Suprapubic skin (tissue), 4 donors: ENCODE measurements around the gene CPPED1. TPM values are rescaled to one million over a fixed set of nuclear protein-coding genes. Genes with fewer than 3 reads are reported as not detected.
"Not testable (repeated sequence)": the region's sequence is repeated elsewhere in the genome, so short reads cannot be mapped to it uniquely, and the experiment has no call there.

ENCODE experiments used
- DNase-seq, 2 donors: peaks; one replicate each; pipeline ENCODE4 v3.0.0-alpha.2; 2019; ENCODE audit warnings: low spot score in 2 of 2
- H3K27ac ChIP-seq: fragments of 200-600 bp; sonication (generic); one replicate; pipeline ENCODE4 v1.5.1; 2019
- H3K27me3 ChIP-seq: fragments of 200-600 bp; sonication (generic); one replicate; pipeline ENCODE4 v1.5.1; 2019
- H3K36me3 ChIP-seq: fragments of 200-600 bp; sonication (generic); one replicate; pipeline ENCODE4 v1.5.1; 2019
- H3K4me1 ChIP-seq: fragments of 200-600 bp; sonication (generic); one replicate; pipeline ENCODE4 v1.5.1; 2019
- H3K4me3 ChIP-seq: fragments of 200-600 bp; sonication (generic); one replicate; pipeline ENCODE4 v1.5.1; 2019; ENCODE audit warnings: mild to moderate bottlenecking
- H3K9me3 ChIP-seq: fragments of 200-600 bp; sonication (generic); one replicate; pipeline ENCODE4 v1.5.1; 2019
- EP300 ChIP-seq: sonication (generic); formaldehyde crosslinking; IDR thresholded peaks from one replicate; pipeline ENCODE4 v1.6.1; 2017; ENCODE audit warnings: antibody characterized with exemption
- POLR2A ChIP-seq, 2 donors: fragments of 450-650 bp; IDR thresholded peaks; one replicate each; pipeline ENCODE4 v1.6.1; 2017; ENCODE audit warnings: antibody characterized with exemption in 2 of 2, mild to moderate bottlenecking in 2 of 2, moderate library complexity in 2 of 2
- POLR2AphosphoS5 ChIP-seq, 3 donors: sonication (generic); formaldehyde crosslinking; IDR thresholded peaks; one replicate each; pipeline ENCODE4 v1.6.1; 2017; ENCODE audit warnings: antibody characterized with exemption in 3 of 3
- WGBS: methylation state at CpG from one replicate; pipeline ENCODE4 v1.1.5; 2018; 5-methylcytosine and 5-hydroxymethylcytosine counted together
- total RNA-seq, 4 donors: library from RNA; depleted of rRNA; stranded (reverse); fragments of >200 nt; gene quantifications; one replicate each; pipeline ENCODE4 v1.1.0, GENCODE V29; 2016
- TF ChIP-seq, protein P1 (sequence below), 2 donors: fragments of 200-600 bp in 1 of 2; fragments of 450-650 bp in 1 of 2; sonication (generic) in 1 of 2; IDR thresholded peaks; one replicate each; pipeline ENCODE4 v1.5.1; 2016 to 2019; ENCODE audit warnings: antibody characterized with exemption in 2 of 2, mild to moderate bottlenecking in 1 of 2, moderate library complexity in 1 of 2

Gene CPPED1
- total RNA-seq, 4 donors from 2014 or later = 8.7 to 13.3 (median 10.7) TPM

DNA sequence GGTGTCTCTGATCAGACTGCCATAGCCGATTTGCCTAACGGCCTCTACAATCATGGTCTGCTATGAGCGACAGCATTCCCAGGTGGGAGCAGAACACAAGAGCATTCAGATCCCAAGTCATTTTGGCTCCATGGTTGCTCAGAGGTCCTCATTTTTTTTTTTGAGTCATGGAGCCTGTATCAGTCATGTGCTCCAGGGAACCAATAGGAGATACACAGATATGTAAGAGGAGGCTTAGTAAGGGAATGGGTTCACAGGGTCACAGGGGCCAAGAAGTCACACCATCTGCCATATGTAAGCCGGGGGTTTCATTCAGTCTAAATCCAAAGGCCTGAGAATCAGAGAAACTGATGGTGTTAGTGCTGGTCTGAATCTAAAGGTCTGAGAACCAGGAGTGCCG lies 36.8 kb downstream of the CPPED1 start:
- Histone ChIP-seq H3K9me3 (no peaks in the 10 kb centered on the region), H3K36me3 (no peaks in the 10 kb centered on the region), H3K27ac (no peak overlapping the region), H3K27me3 (no peaks in the 10 kb centered on the region), H3K4me1 (no peaks in the 10 kb centered on the region), H3K4me3 (no peak overlapping the region)
- no peak for DNase-seq
- TF ChIP-seq POLR2A (IDR thresholded peaks at IDR 0.05) (no peak), POLR2AphosphoS5 (IDR thresholded peaks at IDR 0.05) (no peak), EP300 (no peak)
- TF ChIP-seq, protein P1, sequence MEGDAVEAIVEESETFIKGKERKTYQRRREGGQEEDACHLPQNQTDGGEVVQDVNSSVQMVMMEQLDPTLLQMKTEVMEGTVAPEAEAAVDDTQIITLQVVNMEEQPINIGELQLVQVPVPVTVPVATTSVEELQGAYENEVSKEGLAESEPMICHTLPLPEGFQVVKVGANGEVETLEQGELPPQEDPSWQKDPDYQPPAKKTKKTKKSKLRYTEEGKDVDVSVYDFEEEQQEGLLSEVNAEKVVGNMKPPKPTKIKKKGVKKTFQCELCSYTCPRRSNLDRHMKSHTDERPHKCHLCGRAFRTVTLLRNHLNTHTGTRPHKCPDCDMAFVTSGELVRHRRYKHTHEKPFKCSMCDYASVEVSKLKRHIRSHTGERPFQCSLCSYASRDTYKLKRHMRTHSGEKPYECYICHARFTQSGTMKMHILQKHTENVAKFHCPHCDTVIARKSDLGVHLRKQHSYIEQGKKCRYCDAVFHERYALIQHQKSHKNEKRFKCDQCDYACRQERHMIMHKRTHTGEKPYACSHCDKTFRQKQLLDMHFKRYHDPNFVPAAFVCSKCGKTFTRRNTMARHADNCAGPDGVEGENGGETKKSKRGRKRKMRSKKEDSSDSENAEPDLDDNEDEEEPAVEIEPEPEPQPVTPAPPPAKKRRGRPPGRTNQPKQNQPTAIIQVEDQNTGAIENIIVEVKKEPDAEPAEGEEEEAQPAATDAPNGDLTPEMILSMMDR (IDR thresholded peaks at IDR 0.05) = no peak
- WGBS = 100% methylated on average over 5 of the region's 5 CpGs

DNA sequence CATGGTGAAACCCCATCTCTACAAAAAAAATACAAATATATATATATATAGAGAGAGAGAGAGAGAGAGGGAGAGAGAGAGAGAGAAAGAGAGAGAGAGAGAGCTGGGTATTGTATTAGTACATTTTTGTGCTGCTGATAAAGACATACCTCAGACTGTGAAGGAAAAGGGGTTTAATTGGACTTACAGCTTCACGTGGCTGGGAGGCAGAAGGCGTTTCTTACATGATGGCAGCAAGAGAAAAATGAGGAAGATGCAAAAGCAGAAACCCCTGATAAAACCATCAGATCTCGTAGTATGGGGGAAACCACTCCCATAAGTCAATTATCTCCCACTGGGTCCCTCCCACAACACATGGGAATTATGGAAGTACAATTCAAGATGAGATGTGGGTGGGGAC lies 37.5 kb downstream of the CPPED1 start:
- not testable (repeated sequence) for H3K27ac ChIP-seq, H3K4me1 ChIP-seq, DNase-seq, H3K27me3 ChIP-seq, H3K9me3 ChIP-seq, H3K4me3 ChIP-seq, H3K36me3 ChIP-seq
- WGBS = 83% methylated on average over 3 of the region's 3 CpGs

DNA sequence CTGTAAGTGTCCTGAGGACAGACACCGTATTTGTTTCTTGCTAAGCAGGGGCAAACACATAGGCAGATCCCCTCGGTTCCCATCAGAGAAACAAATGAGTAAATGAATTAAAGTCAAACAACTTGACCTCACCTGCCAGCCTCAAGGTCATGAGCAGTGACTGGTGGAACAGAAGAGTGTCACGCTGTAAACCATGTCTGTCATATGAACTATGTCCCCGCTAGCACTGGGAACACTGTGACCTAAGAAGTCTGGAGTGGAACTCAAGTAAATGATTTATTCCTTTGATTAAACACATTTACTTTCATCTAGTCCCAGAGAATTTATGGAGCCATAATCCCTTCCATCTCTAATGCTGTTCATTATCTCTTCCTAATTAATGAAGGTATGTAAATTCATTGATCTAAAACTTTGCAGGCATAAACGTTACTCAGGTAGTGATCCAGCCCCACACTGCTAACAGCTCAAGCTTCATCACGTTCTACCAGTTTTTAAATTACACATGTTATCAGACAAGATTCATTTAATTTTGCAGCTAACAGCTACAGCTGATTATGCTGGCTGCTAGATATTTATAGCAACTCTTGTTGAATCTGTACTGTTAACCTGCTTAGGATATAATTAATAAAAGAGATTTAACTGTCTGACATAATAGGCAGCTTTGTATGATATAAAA lies 38.7 kb downstream of the CPPED1 start:
- Histone ChIP-seq H3K27ac (no peak overlapping the region), H3K4me3 (no peak overlapping the region), H3K9me3 (no peaks in the 10 kb centered on the region), H3K4me1 (no peaks in the 10 kb centered on the region), H3K36me3 (no peaks in the 10 kb centered on the region), H3K27me3 (no peaks in the 10 kb centered on the region)
- 71% methylated on average over 6 of the region's 6 CpGs for WGBS
- DNase-seq = no peak
- TF ChIP-seq POLR2AphosphoS5 (IDR thresholded peaks at IDR 0.05) (no peak), EP300 (no peak), POLR2A (IDR thresholded peaks at IDR 0.05) (no peak)
- TF ChIP-seq, protein P1 (IDR thresholded peaks at IDR 0.05) = no peak

DNA sequence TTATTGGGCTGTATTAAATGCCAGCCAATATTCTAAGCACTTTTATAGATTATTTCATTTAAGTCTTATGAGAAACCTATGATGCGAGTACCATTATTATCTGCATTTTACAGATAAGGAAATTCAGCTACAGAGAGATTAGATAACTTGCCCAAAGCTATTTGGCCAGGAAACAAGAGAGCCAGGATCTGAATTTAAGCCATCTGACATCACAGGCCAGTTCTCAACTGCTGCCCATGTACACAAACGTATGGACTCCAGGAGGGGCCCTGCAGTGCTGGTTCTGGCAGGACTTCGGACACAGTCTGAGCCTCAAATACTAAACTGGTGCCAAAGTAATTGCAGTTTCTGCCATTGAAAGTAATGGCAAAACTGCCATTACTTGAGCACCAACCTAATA lies 40.2 kb downstream of the CPPED1 start:
- Histone ChIP-seq H3K36me3 (no peaks in the 10 kb centered on the region), H3K4me3 (no peak overlapping the region), H3K4me1 (no peaks in the 10 kb centered on the region), H3K27me3 (no peaks in the 10 kb centered on the region), H3K27ac (no peak overlapping the region), H3K9me3 (no peaks in the 10 kb centered on the region)
- no peak for TF ChIP-seq EP300
- TF ChIP-seq POLR2A (IDR thresholded peaks at IDR 0.05) = no peak
- WGBS = 80% methylated on average over 3 of the region's 3 CpGs
- DNase-seq = no peak

DNA sequence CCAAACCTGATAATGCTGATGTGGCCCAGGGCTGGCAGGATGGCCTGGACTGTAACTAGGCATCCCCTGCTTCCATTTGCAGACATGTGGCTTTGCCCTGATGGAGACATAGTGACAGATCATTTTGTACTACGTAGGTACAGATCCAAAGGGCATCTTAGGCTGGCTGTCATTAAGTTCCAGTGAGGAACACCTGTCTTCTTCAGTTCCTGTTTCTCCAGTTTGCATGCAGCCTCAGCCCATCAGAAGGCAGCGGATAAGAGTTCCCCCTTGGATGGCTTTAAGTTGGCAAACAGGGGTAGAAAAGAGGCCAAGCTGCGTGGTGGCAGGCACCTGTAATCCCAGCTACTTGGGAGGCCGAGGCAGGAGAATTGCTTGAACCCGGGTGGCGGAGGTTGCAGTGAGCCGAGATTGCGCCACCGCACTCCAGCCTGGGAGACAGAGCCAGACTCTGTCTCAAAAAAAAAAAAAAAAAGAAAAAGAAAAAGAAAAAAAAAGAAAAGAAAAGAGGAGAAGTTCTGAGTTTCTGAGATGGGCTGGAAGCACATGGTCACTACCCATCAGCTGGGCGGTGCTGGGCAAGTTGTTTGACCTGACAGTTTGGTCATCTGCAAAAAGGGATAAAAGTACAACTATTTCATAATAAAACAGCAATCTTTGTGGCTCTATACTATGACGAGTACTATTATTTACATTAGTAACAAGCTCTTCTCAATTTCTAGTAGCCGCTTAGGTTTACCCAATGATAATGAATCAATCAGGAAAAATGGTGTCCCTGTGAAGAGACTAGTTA lies 42.7 kb downstream of the CPPED1 start:
- no peak overlapping the region for H3K27ac ChIP-seq
- H3K9me3 ChIP-seq = no peaks in the 10 kb centered on the region
- H3K4me3 ChIP-seq = no peak overlapping the region
- TF ChIP-seq EP300 = no peak
- TF ChIP-seq POLR2A (IDR thresholded peaks at IDR 0.05) = no peak
- TF ChIP-seq, protein P1 (IDR thresholded peaks at IDR 0.05) = no peak
- no peak for TF ChIP-seq POLR2AphosphoS5 (IDR thresholded peaks at IDR 0.05)
- DNase-seq = no peak
- WGBS = 98% methylated on average over 12 of the region's 12 CpGs
- no peaks in the 10 kb centered on the region for H3K4me1 ChIP-seq
- no peaks in the 10 kb centered on the region for H3K27me3 ChIP-seq
- H3K36me3 ChIP-seq = no peaks in the 10 kb centered on the region

DNA sequence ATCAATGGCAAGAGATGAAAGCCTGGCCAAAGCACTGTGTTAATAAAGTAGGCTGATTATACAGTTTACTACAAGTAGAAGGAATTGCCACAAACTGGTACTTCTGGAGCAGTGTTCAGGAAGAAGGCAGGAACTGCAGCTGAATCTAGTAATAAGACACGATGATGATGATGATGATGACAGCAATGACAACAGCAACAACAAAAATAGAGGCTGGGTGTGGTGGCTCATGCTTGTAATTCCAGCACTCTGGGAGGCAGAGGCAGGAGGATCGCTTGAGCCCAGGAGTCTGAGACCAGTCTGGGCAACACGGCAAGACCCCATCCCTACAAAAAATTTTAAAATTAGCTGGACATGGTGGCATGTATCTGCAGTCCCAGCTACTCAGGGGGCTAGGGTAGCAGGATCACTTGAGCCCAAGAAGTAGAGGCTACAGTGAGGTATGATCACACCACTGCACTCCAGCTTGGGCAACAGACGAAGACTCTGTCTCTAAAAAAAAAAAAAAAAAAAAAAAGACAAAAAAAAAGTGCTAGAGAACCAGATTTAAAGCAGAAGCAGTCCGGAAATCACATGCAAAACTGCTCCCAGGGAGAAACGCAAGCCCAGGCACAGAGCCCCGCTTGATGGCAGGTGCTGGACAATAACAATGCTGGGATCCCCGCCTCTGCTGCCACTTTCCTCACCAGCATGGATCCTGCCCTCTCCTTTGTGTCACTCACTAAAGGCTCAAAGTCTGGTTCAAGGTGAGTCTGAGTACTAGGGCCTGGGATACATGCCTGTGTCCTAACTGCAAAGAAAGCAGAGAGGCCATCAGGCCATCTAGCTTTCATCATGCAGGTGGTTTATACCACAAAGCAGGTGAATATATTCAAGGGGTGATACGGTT lies 44.8 kb downstream of the CPPED1 start:
- no peaks in the 10 kb centered on the region for H3K9me3 ChIP-seq
- no peak overlapping the region for H3K27ac ChIP-seq
- H3K36me3 ChIP-seq = no peaks in the 10 kb centered on the region
- WGBS = 78% methylated on average over 9 of the region's 9 CpGs
- no peaks in the 10 kb centered on the region for H3K4me1 ChIP-seq
- no peak overlapping the region for H3K4me3 ChIP-seq
- H3K27me3 ChIP-seq = no peaks in the 10 kb centered on the region
- TF ChIP-seq POLR2AphosphoS5 (IDR thresholded peaks at IDR 0.05) = no peak
- no peak for TF ChIP-seq EP300
- TF ChIP-seq POLR2A (IDR thresholded peaks at IDR 0.05) = no peak
- TF ChIP-seq, protein P1 (IDR thresholded peaks at IDR 0.05) = no peak
- no peak for DNase-seq
